Endothelial cell (in vitro differentiated cells): Measurements from ENCODE around the gene PRR5. TPM values are rescaled to one million over a fixed set of nuclear protein-coding genes. Genes with fewer than 3 reads are reported as not detected.

Source experiments
- DNase-seq: peaks from one replicate; pipeline ENCODE4 v3.0.0; 2021; ENCODE audit warnings: low spot score
- H3K27ac Mint-ChIP-seq: one replicate; pipeline ENCODE4 v1.8.0; 2021; ENCODE audit warnings: mixed read lengths, inconsistent platforms; ENCODE audit not compliant: unreplicated experiment
- H3K27me3 Mint-ChIP-seq: one replicate; pipeline ENCODE4 v1.8.0; 2021; ENCODE audit warnings: mild to moderate bottlenecking, moderate library complexity, mixed read lengths, inconsistent platforms; ENCODE audit not compliant: unreplicated experiment
- H3K36me3 Mint-ChIP-seq: one replicate; pipeline ENCODE4 v1.8.0; 2021; ENCODE audit warnings: mild to moderate bottlenecking, low read depth, mixed read lengths, inconsistent platforms; ENCODE audit not compliant: unreplicated experiment
- H3K4me1 Mint-ChIP-seq: one replicate; pipeline ENCODE4 v1.8.0; 2021; ENCODE audit warnings: mild to moderate bottlenecking, mixed read lengths, inconsistent platforms; ENCODE audit not compliant: unreplicated experiment
- H3K4me3 Mint-ChIP-seq: one replicate; pipeline ENCODE4 v1.8.0; 2021; ENCODE audit warnings: mild to moderate bottlenecking, mixed read lengths, inconsistent platforms; ENCODE audit not compliant: unreplicated experiment
- H3K9me3 Mint-ChIP-seq: one replicate; pipeline ENCODE4 v1.8.0; 2021; ENCODE audit warnings: mixed read lengths, inconsistent platforms; ENCODE audit not compliant: unreplicated experiment
- total RNA-seq: library from RNA; stranded (reverse); fragmentation: NEBNext Ultra II Directional; extraction: Animal tissue kit (Norgen Biotek cat#: 25700); gene quantifications from one replicate; pipeline ENCODE4 v1.2.1, GENCODE V29; 2021; ENCODE audit not compliant: unreplicated experiment
- TF ChIP-seq, protein P1 (sequence below): fragments of 200-600 bp; sonication (generic); IDR thresholded peaks from one replicate; pipeline ENCODE4 v1.5.0; 2021; ENCODE audit warnings: antibody characterized with exemption; ENCODE audit not compliant: unreplicated experiment

PRR5 gene
- total RNA-seq, 1 donor from 2014 or later, result 40.5 TPM

DNA sequence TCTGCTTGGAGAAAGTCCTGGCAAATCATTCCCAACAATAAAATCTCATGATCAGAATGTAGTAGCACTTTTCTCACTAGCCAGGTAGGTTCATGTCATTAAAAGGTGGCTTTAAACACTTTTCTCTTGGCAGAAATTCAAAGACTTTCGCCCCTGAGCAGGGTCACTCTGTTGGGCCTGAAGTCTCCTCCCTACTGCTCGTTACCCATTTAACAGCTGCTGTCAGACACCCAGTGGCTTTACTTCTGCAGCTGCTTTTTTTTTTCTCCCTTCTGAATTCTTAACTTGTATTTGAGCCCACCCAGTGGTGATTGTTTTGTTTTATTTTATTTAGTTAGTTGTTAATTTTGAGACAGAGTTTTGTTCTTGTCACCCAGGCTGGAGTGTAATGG is 75.4 kb downstream of the PRR5 start:
- Mint-ChIP-seq H3K4me1 (no peaks in the 10 kb centered on the region), H3K27ac (no peak overlapping the region), H3K36me3 (no peaks in the 10 kb centered on the region), H3K27me3 (no peaks in the 10 kb centered on the region), H3K4me3 (no peak overlapping the region), H3K9me3 (no peaks in the 10 kb centered on the region)
- TF ChIP-seq, protein P1, sequence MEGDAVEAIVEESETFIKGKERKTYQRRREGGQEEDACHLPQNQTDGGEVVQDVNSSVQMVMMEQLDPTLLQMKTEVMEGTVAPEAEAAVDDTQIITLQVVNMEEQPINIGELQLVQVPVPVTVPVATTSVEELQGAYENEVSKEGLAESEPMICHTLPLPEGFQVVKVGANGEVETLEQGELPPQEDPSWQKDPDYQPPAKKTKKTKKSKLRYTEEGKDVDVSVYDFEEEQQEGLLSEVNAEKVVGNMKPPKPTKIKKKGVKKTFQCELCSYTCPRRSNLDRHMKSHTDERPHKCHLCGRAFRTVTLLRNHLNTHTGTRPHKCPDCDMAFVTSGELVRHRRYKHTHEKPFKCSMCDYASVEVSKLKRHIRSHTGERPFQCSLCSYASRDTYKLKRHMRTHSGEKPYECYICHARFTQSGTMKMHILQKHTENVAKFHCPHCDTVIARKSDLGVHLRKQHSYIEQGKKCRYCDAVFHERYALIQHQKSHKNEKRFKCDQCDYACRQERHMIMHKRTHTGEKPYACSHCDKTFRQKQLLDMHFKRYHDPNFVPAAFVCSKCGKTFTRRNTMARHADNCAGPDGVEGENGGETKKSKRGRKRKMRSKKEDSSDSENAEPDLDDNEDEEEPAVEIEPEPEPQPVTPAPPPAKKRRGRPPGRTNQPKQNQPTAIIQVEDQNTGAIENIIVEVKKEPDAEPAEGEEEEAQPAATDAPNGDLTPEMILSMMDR, result no peak
- DNase-seq, result no peak

DNA sequence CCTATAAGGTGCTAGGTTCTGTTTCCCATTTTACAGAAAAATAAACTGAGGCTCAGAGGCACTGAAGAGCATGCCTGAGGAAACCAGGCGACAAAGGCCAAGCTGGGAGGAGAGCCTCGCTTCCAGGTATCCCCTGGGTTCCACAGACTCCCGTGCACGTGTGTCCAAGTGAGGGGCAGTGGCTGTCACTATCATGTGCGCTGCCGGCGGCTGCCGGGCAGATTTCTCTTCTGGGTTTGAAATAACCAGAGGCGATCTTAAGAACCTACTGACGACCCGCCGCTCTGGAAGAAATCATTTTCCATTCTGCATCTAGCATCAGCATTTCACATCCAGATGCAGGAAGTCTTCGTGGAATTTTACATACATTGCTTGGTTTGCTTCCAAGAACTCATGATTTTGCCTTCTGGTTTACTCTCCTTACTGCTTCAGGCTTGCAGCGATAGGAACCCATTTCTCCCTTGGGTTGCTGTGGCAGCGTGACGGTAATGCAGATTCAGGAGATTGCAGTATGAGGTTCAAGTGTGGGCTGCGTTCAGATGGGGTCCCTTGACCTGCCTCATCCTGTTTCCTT is 79.0 kb downstream of the PRR5 start:
- DNase-seq, result no peak
- H3K36me3 Mint-ChIP-seq, result no peaks in the 10 kb centered on the region
- H3K27me3 Mint-ChIP-seq, result no peaks in the 10 kb centered on the region
- no peak overlapping the region for H3K27ac Mint-ChIP-seq
- no peak overlapping the region for H3K4me3 Mint-ChIP-seq
- TF ChIP-seq, protein P1, result no peak
- H3K4me1 Mint-ChIP-seq, result peaks cover 5% of the 10 kb centered on the region
- H3K9me3 Mint-ChIP-seq, result no peaks in the 10 kb centered on the region

DNA sequence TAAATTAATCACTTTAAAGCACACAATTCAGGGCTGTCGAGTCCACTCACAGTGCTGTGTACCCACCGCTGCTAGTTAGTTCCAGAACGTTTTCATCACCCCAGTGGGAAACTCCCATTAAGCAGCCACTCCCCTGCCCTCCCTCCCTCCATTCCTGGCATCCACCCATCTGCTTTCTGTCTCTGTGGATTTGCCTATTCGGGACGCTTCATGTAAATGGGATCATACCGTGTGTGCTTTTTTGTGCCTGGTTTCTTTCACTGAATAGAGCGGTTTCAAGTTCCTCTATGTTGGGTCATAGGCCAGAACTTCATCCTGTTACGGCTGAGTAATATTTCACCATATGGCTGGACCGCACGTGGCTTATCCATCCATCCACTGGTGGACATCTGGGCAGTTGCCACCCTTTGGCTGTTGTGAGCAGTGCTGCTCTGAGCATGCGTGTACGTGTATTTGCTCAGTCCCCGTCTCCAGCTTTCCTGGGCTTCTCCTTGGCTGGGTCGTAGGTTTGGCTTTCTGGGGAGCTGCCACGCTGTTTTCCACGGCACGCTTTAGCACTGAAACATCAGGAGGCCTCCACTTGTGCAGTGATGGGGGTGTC is 80.5 kb downstream of the PRR5 start:
- Mint-ChIP-seq H3K4me1 (peaks cover 5% of the 10 kb centered on the region), H3K4me3 (no peak overlapping the region), H3K27ac (no peak overlapping the region), H3K27me3 (no peaks in the 10 kb centered on the region), H3K36me3 (no peaks in the 10 kb centered on the region), H3K9me3 (no peaks in the 10 kb centered on the region)
- TF ChIP-seq, protein P1, result no peak
- DNase-seq, result no peak

DNA sequence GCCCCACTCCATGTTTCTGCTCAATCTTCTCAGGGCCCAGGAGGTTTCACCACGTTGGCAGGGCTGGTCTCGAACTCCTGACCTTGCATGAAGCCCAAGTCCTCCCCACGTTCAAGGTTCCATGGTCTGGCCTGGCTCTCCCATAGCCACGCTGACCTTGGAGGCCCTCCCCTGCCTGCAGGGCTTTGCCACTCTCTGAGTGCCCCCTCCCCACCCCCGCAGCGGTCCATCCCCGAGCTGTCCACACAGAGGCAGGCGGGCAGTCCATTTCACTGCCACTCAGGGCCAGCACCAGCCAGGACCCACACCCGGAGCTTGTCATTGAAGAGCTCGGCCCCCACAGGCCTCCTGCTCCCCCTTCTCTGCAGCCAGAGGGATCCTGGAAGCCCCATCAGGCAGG is 81.1 kb downstream of the PRR5 start:
- no peaks in the 10 kb centered on the region for H3K27me3 Mint-ChIP-seq
- no peak for DNase-seq
- H3K4me1 Mint-ChIP-seq, result peaks cover 5% of the 10 kb centered on the region
- TF ChIP-seq, protein P1, result no peak
- H3K9me3 Mint-ChIP-seq, result no peaks in the 10 kb centered on the region
- H3K27ac Mint-ChIP-seq, result no peak overlapping the region
- H3K4me3 Mint-ChIP-seq, result no peak overlapping the region
- no peaks in the 10 kb centered on the region for H3K36me3 Mint-ChIP-seq

DNA sequence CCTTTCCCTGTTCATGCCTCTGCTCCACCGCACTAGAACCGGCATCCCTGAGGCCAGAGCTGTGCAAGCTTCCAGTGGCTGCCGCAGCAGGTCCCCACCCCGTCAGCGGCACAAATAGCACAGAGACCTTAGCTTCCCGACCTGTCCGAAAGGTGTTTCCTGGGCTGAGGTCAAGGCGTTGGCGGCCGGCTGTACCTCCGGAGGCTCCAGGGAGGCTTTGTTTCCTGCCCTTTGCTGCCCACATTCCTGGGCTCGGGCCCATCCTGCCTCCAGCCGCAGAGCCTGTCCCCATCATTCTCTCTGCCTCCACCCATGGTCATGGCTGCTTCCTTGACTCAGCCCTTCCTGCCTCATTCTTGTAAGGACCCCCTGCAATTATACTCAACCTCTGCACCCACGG is 81.6 kb downstream of the PRR5 start:
- DNase-seq, result no peak
- no peak overlapping the region for H3K27ac Mint-ChIP-seq
- H3K36me3 Mint-ChIP-seq, result no peaks in the 10 kb centered on the region
- no peak overlapping the region for H3K4me3 Mint-ChIP-seq
- no peaks in the 10 kb centered on the region for H3K9me3 Mint-ChIP-seq
- TF ChIP-seq, protein P1, result no peak
- no peaks in the 10 kb centered on the region for H3K27me3 Mint-ChIP-seq
- H3K4me1 Mint-ChIP-seq, result peaks cover 5% of the 10 kb centered on the region
